ENCODE data around the gene MS4A12.
"Not testable (repeated sequence)": the region's sequence is repeated elsewhere in the genome, so short reads cannot be mapped to it uniquely, and the experiment has no call there.

Gene MS4A12

DNA sequence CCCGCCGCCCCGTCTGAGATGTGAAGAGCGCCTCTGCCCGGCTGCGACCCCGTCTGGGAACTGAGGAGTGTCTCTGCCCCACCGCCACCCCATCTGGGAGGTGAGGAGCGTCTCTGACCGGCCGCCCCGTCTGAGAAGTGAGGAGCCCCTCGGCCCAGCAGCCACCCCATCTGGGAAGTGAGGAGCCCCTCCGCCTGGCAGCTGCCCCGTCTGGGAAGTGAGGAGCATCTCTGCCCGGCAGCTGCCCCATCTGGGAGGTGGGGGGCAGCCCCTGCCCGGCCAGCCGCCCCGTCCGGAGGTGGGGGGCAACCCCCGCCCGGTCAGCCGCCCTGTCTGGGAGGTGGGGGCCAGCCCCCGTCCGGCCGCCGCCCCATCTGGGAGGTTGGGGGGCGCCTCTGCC lies 17.6 kb downstream of the MS4A12 start:
- not testable (repeated sequence) for H3K4me1 ChIP-seq (ENCODE audit: control insufficient read depth in 2 of 2, insufficient read depth in 2 of 2, low read length in 2 of 2); H3K27ac ChIP-seq (ENCODE audit: low read depth in 2 of 2, low read length in 2 of 2); H3K9ac ChIP-seq (ENCODE audit: low read depth in 1 of 2, low read length in 2 of 2); H3K36me3 ChIP-seq (ENCODE audit: control insufficient read depth in 2 of 2, insufficient read depth in 2 of 2, low read length in 2 of 2); H3K4me3 ChIP-seq (ENCODE audit: low read length in 2 of 2); H3K9me3 ChIP-seq (ENCODE audit: control insufficient read depth in 2 of 2, low read length in 2 of 2); H3K27me3 ChIP-seq (ENCODE audit: control insufficient read depth in 2 of 2, insufficient read depth in 2 of 2, low read length in 2 of 2)

DNA sequence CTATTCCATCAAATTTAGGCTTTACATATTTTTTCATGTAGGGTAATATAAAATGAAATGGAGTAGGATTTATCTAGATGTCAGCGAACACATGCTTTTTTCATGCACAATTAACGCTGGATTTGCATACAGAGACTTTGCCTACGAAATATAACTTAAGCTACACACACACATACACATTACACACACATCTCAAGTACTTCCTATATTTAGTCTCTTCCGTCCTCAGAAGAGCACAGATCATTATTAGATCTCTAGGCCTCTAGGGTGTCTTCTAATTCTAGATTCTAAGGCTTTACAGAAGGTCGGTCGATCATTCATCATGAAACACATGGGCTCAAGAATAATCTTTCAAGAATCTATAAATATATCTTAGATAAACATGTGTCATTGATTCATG lies 18.8 kb downstream of the MS4A12 start:
- H3K9ac ChIP-seq (ENCODE audit: low read depth in 1 of 2, low read length in 2 of 2) = no peak overlapping the region
- H3K4me3 ChIP-seq (ENCODE audit: low read length in 2 of 2) = no peak overlapping the region
- no peaks in the 10 kb centered on the region for H3K27me3 ChIP-seq (ENCODE audit: control insufficient read depth in 2 of 2, insufficient read depth in 2 of 2, low read length in 2 of 2)
- no peaks in the 10 kb centered on the region for H3K9me3 ChIP-seq (ENCODE audit: control insufficient read depth in 2 of 2, low read length in 2 of 2)
- H3K4me1 ChIP-seq (ENCODE audit: control insufficient read depth in 2 of 2, insufficient read depth in 2 of 2, low read length in 2 of 2) = no peaks in the 10 kb centered on the region
- H3K36me3 ChIP-seq (ENCODE audit: control insufficient read depth in 2 of 2, insufficient read depth in 2 of 2, low read length in 2 of 2) = no peaks in the 10 kb centered on the region
- H3K27ac ChIP-seq (ENCODE audit: low read depth in 2 of 2, low read length in 2 of 2) = no peak overlapping the region

DNA sequence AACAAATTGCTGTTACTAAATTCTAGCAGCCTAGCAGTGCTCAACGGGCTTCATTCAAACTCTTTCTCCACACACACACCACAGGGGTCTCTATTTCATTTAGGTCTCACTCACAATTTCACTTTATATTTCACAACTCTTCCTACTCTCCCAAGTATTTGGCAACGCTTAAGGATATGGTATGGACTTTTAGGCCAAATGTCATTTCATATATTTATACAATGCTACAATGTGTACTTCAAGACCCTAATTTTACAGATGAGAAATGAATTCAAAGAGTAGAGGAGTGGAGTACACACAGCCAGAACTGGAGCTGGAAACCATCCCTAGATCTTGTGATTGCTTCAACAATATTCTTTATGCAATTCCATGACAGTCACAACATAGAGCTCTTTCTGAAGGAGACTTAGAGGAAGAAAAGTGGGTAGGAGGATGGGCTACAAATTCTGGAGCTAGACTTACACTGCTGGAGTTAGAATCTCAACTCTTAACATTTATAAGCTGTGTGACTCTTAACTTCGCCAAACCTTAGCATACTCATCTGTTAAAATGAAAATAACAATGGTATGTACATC lies 20.2 kb downstream of the MS4A12 start:
- no peaks in the 10 kb centered on the region for H3K4me1 ChIP-seq (ENCODE audit: control insufficient read depth in 2 of 2, insufficient read depth in 2 of 2, low read length in 2 of 2)
- no peak overlapping the region for H3K4me3 ChIP-seq (ENCODE audit: low read length in 2 of 2)
- no peaks in the 10 kb centered on the region for H3K9me3 ChIP-seq (ENCODE audit: control insufficient read depth in 2 of 2, low read length in 2 of 2)
- no peaks in the 10 kb centered on the region for H3K36me3 ChIP-seq (ENCODE audit: control insufficient read depth in 2 of 2, insufficient read depth in 2 of 2, low read length in 2 of 2)
- no peak overlapping the region for H3K27ac ChIP-seq (ENCODE audit: low read depth in 2 of 2, low read length in 2 of 2)
- H3K9ac ChIP-seq (ENCODE audit: low read depth in 1 of 2, low read length in 2 of 2) = no peak overlapping the region
- no peaks in the 10 kb centered on the region for H3K27me3 ChIP-seq (ENCODE audit: control insufficient read depth in 2 of 2, insufficient read depth in 2 of 2, low read length in 2 of 2)

DNA sequence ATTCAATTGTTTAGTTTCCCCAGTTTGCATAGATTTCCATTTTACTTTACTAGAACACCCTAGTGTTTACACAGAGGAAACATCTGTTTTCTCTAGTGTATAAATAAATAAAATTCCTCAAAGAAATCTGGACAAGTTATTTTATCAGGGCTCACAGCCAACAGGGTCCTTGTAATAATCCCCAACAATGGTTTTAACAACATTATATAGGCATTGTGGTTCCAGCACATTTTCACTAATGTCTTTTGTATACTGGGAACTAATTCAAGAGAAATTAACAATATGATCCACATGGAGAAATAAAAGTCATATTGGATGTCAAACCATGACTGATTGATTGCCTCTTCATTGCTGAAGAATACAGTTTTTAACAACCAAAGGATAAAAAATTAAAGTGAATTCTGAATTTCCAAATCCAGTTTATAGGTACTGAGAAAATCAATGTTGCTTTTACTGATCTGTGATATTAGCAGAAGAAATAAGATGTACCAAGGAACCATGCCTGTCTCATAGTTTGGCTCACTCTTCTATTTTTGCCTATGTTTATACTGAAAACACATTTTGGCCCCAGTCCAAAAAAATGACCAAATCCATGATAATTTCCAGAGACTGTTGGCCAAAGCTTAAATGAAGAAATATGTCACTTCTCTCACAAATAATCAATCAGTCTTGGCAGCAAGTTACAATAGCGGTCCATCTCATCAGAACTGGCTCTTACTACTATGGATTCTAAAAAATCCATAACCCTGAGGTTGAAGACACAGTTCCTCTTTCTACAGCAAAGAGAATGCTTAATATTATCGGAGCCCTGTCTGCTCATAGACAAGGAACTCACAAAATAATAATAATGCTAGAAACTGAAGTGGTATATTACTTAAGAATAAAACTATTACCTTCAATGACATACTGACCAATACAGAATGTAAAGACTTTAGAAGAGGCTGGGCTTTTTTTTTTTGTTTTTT lies 21.2 kb downstream of the MS4A12 start:
- no peaks in the 10 kb centered on the region for H3K36me3 ChIP-seq (ENCODE audit: control insufficient read depth in 2 of 2, insufficient read depth in 2 of 2, low read length in 2 of 2)
- H3K4me1 ChIP-seq (ENCODE audit: control insufficient read depth in 2 of 2, insufficient read depth in 2 of 2, low read length in 2 of 2) = no peaks in the 10 kb centered on the region
- H3K9me3 ChIP-seq (ENCODE audit: control insufficient read depth in 2 of 2, low read length in 2 of 2) = no peaks in the 10 kb centered on the region
- no peak overlapping the region for H3K9ac ChIP-seq (ENCODE audit: low read depth in 1 of 2, low read length in 2 of 2)
- no peak overlapping the region for H3K27ac ChIP-seq (ENCODE audit: low read depth in 2 of 2, low read length in 2 of 2)
- no peak overlapping the region for H3K4me3 ChIP-seq (ENCODE audit: low read length in 2 of 2)
- no peaks in the 10 kb centered on the region for H3K27me3 ChIP-seq (ENCODE audit: control insufficient read depth in 2 of 2, insufficient read depth in 2 of 2, low read length in 2 of 2)

DNA sequence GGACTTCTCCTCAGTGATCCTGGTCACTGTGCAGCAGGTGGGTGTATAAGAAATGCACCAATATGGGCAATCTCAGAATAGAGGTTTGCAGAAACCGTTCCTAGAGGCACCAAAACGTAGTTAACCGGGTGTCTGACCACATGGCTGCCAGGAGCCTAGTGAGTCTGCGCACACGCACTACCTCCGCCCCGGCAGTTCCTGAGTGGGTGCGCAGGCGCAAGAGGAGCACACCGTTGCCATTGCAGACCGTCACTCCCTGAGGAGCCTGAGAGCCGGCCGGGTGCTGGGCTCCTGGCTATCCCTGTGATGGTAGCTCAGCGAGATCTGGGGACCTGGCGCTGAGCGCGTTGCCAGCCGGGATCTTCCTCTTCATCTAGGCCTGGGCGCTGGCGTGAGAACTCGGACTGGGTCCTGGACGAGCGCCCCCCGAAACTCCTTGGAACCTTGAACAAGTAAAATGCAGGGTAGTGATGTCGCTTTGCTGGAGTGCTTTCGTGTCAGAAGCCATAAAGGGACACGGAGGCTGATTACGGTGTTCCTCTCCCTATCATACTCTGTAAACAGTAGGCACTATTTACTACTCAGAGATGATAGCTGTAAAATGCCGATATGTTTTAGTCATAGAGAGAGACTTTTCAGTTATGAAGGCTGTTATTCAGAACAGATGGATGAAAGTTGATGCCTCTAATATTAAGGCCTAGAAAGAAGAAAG lies 22.7 kb downstream of the MS4A12 start, which contains the start of gene MS4A13:
MS4A13 (plus strand) TSS at position 249 of the 712 bp plus-strand sequence. CDS start 2,692 bp downstream, outside the sequence.
- H3K9ac ChIP-seq (ENCODE audit: low read depth in 1 of 2, low read length in 2 of 2) = no peak within 1 kb of the TSS
- H3K27ac ChIP-seq (ENCODE audit: low read depth in 2 of 2, low read length in 2 of 2) = no peak within 1 kb of the TSS
- H3K4me3 ChIP-seq (ENCODE audit: low read length in 2 of 2) = no peak within 1 kb of the TSS
- no peaks in the 10 kb centered on the region for H3K4me1 ChIP-seq (ENCODE audit: control insufficient read depth in 2 of 2, insufficient read depth in 2 of 2, low read length in 2 of 2)
- H3K27me3 ChIP-seq (ENCODE audit: control insufficient read depth in 2 of 2, insufficient read depth in 2 of 2, low read length in 2 of 2) = no peaks in the 10 kb centered on the region
- H3K9me3 ChIP-seq (ENCODE audit: control insufficient read depth in 2 of 2, low read length in 2 of 2) = no peaks in the 10 kb centered on the region
- H3K36me3 ChIP-seq (ENCODE audit: control insufficient read depth in 2 of 2, insufficient read depth in 2 of 2, low read length in 2 of 2) = no peaks in the 10 kb centered on the region

DNA sequence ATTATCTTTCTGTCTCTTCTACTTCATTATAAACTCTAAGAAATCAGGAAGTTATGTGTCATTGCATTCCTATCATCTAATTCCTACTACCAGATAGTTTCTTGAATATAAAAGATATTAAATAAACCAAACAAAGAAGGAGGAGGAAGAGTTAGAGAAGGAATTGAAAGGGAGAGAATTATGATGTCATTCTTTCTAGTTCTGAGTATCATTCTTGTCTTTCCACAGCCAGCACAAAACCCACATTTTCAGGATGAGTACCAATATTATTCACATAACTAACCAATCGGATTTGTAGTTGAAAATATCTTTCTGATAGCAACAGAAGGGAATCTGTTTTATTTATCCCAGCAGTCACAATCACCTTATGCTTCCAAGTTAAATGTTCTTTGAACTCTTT lies 35.9 kb downstream of the MS4A12 start:
- H3K27ac ChIP-seq (ENCODE audit: low read depth in 2 of 2, low read length in 2 of 2) = no peak overlapping the region

DNA sequence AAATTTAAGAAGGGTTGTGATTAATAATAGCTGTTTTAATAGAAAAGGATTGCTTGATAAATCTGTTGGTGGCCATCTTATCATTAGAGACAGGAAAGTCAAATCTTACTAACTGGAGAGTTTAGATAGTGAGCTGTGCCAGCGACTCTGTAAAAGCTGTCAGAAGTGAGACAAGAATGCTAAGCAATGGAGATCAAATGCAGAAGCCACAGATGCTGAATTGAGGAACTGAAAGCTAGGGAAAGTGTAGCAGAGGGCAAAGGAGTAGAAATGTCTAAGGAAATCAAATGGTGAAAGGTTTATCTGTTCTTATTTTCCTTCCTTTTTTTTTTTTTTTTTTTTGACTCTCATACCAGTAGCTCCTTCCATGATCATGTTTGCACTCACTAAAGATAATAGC lies 36.4 kb downstream of the MS4A12 start:
- H3K9me3 ChIP-seq (ENCODE audit: control insufficient read depth in 2 of 2, low read length in 2 of 2) = no peaks in the 10 kb centered on the region
- no peaks in the 10 kb centered on the region for H3K36me3 ChIP-seq (ENCODE audit: control insufficient read depth in 2 of 2, insufficient read depth in 2 of 2, low read length in 2 of 2)

More for the DNA sequence above, 35.9 kb downstream of the MS4A12 start:
- Histone ChIP-seq H3K27me3 (ENCODE audit: control insufficient read depth in 2 of 2, insufficient read depth in 2 of 2, low read length in 2 of 2) (no peaks in the 10 kb centered on the region), H3K4me1 (ENCODE audit: control insufficient read depth in 2 of 2, insufficient read depth in 2 of 2, low read length in 2 of 2) (no peaks in the 10 kb centered on the region), H3K9ac (ENCODE audit: low read depth in 1 of 2, low read length in 2 of 2) (no peak overlapping the region), H3K36me3 (ENCODE audit: control insufficient read depth in 2 of 2, insufficient read depth in 2 of 2, low read length in 2 of 2) (no peaks in the 10 kb centered on the region), H3K9me3 (ENCODE audit: control insufficient read depth in 2 of 2, low read length in 2 of 2) (no peaks in the 10 kb centered on the region), H3K4me3 (ENCODE audit: low read length in 2 of 2) (no peak overlapping the region)

DNA sequence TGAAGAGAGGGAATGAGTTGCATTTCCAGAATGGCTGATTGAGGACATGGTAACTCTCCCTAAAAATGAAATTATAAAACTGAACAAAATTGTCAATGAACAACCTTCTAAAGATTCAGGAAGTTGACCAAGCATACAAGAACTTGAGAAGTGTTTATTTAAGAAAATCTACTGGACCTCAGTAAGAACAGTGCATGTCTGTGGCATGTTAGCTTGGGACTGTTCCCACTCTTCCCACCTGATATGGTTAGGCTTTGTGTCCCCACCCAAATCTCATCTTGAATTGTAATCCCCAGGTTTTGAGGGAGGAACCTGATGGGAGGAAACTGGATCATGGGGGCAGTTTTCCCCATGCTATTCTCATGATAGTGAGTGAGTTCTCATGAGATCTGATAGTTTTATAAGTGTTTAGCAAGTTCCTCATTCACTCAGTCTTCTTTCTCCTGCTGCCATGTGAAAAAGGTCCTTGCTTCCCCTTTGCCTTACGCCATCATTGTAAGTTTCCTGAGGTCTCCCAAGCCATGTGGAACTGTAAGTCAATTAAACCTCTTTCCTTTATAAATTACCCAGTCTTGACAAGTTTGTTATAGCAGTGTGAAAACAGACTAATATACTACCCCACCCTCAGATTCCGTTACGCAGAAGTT lies 38.0 kb downstream of the MS4A12 start:
- Histone ChIP-seq H3K9me3 (ENCODE audit: control insufficient read depth in 2 of 2, low read length in 2 of 2) (no peaks in the 10 kb centered on the region), H3K27me3 (ENCODE audit: control insufficient read depth in 2 of 2, insufficient read depth in 2 of 2, low read length in 2 of 2) (no peaks in the 10 kb centered on the region), H3K27ac (ENCODE audit: low read depth in 2 of 2, low read length in 2 of 2) (no peak overlapping the region), H3K4me3 (ENCODE audit: low read length in 2 of 2) (no peak overlapping the region), H3K4me1 (ENCODE audit: control insufficient read depth in 2 of 2, insufficient read depth in 2 of 2, low read length in 2 of 2) (no peaks in the 10 kb centered on the region), H3K9ac (ENCODE audit: low read depth in 1 of 2, low read length in 2 of 2) (no peak overlapping the region), H3K36me3 (ENCODE audit: control insufficient read depth in 2 of 2, insufficient read depth in 2 of 2, low read length in 2 of 2) (no peaks in the 10 kb centered on the region)

More for the DNA sequence above, 36.4 kb downstream of the MS4A12 start:
- no peaks in the 10 kb centered on the region for H3K27me3 ChIP-seq (ENCODE audit: control insufficient read depth in 2 of 2, insufficient read depth in 2 of 2, low read length in 2 of 2)
- no peak overlapping the region for H3K9ac ChIP-seq (ENCODE audit: low read depth in 1 of 2, low read length in 2 of 2)
- H3K4me3 ChIP-seq (ENCODE audit: low read length in 2 of 2) = no peak overlapping the region
- H3K27ac ChIP-seq (ENCODE audit: low read depth in 2 of 2, low read length in 2 of 2) = no peak overlapping the region
- H3K4me1 ChIP-seq (ENCODE audit: control insufficient read depth in 2 of 2, insufficient read depth in 2 of 2, low read length in 2 of 2) = no peaks in the 10 kb centered on the region

DNA sequence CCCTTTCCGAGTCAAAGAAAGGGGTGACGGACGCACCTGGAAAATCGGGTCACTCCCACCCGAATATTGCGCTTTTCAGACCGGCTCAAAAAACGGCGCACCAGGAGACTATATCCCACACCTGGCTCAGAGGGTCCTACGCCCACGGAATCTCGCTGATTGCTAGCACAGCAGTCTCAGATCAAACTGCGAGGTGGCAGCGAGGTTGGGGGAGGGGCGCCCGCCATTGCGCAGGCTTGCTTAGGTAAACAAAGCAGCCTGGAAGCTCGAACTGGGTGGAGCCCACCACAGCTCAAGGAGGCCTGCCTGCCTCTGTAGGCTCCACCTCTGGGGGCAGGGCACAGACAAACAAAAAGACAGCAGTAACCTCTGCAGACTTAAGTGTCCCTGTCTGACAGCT lies 39.8 kb downstream of the MS4A12 start:
- not testable (repeated sequence) for H3K9me3 ChIP-seq (ENCODE audit: control insufficient read depth in 2 of 2, low read length in 2 of 2); H3K27ac ChIP-seq (ENCODE audit: low read depth in 2 of 2, low read length in 2 of 2); H3K4me1 ChIP-seq (ENCODE audit: control insufficient read depth in 2 of 2, insufficient read depth in 2 of 2, low read length in 2 of 2); H3K36me3 ChIP-seq (ENCODE audit: control insufficient read depth in 2 of 2, insufficient read depth in 2 of 2, low read length in 2 of 2); H3K27me3 ChIP-seq (ENCODE audit: control insufficient read depth in 2 of 2, insufficient read depth in 2 of 2, low read length in 2 of 2); H3K9ac ChIP-seq (ENCODE audit: low read depth in 1 of 2, low read length in 2 of 2); H3K4me3 ChIP-seq (ENCODE audit: low read length in 2 of 2)

DNA sequence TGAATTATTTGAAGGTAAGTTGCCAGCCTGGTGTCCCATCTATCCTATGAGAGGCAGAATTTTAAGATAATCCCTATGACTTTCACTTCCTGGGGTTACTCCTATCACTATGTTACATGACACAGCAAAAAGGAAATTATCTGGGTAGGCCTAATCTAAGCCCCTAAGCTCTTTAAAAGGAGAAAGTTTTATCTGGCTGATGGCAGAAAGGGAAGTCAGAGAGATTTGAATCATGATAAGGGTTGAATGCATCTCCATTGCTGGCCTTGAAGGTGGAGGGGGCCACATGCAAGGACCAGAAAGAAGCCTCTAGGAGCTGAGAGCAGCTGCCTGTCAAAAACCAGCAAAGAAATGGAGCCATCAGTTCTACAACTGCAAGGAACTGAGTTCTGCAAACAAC lies 46.0 kb downstream of the MS4A12 start:
- H3K4me3 ChIP-seq (ENCODE audit: low read length in 2 of 2); H3K4me1 ChIP-seq (ENCODE audit: control insufficient read depth in 2 of 2, insufficient read depth in 2 of 2, low read length in 2 of 2); H3K27me3 ChIP-seq (ENCODE audit: control insufficient read depth in 2 of 2, insufficient read depth in 2 of 2, low read length in 2 of 2); H3K36me3 ChIP-seq (ENCODE audit: control insufficient read depth in 2 of 2, insufficient read depth in 2 of 2, low read length in 2 of 2); H3K9ac ChIP-seq (ENCODE audit: low read depth in 1 of 2, low read length in 2 of 2); H3K9me3 ChIP-seq (ENCODE audit: control insufficient read depth in 2 of 2, low read length in 2 of 2); H3K27ac ChIP-seq (ENCODE audit: low read depth in 2 of 2, low read length in 2 of 2): not testable (repeated sequence)
